GM18517 (cell line): Measurements from ENCODE around the gene NID2.

Experiments
- ATAC-seq: cut with Tn5 transposase; IDR thresholded peaks from one replicate; pipeline ENCODE4 v1.9.1; 2021; ENCODE audit warnings: mild to moderate bottlenecking, moderate library complexity; ENCODE audit not compliant: unreplicated experiment

Gene NID2

GRCh38 chr14:52059649-52060048, 9.2 kb downstream of the NID2 start:
- no peak for ATAC-seq

GRCh38 chr14:52058341-52058740, 10.5 kb downstream of the NID2 start:
- ATAC-seq = no peak

GRCh38 chr14:52055167-52055566, 13.7 kb downstream of the NID2 start:
- no peak for ATAC-seq

GRCh38 chr14:52054678-52055077, 14.2 kb downstream of the NID2 start:
- ATAC-seq = no peak

GRCh38 chr14:52053044-52053443, 15.8 kb downstream of the NID2 start:
- ATAC-seq = no peak

GRCh38 chr14:52052288-52052943, 16.4 kb downstream of the NID2 start:
- ATAC-seq = no peak

- ATAC-seq = no peak
These were observed 17.0 kb downstream of the NID2 start for GRCh38 chr14:52051871-52052270.

GRCh38 chr14:52051251-52051650, 17.6 kb downstream of the NID2 start:
- ATAC-seq = no peak

GRCh38 chr14:52049721-52050588, 18.9 kb downstream of the NID2 start:
- no peak for ATAC-seq

- ATAC-seq = no peak
These were observed 19.6 kb downstream of the NID2 start for GRCh38 chr14:52049271-52049670.

- no peak for ATAC-seq
These were observed 20.1 kb downstream of the NID2 start for GRCh38 chr14:52048641-52049204.

- ATAC-seq = no peak
These were observed 20.7 kb downstream of the NID2 start for GRCh38 chr14:52048116-52048515.

GRCh38 chr14:52046376-52046917, 22.4 kb downstream of the NID2 start:
- no peak for ATAC-seq

- no peak for ATAC-seq
These were observed 23.9 kb downstream of the NID2 start for GRCh38 chr14:52044791-52045522.

GRCh38 chr14:52043690-52044089, 25.2 kb downstream of the NID2 start:
- ATAC-seq = no peak

GRCh38 chr14:52042371-52043289, 26.2 kb downstream of the NID2 start:
- no peak for ATAC-seq

GRCh38 chr14:52040598-52040997, 28.3 kb downstream of the NID2 start:
- ATAC-seq = no peak

GRCh38 chr14:52039124-52039815, 29.6 kb downstream of the NID2 start:
- ATAC-seq = no peak

- ATAC-seq = no peak
These were observed 35.7 kb downstream of the NID2 start for GRCh38 chr14:52033101-52033642.
